Karpas-422 (cell line): ENCODE measurements around the gene OARD1. TPM values are rescaled to one million over a fixed set of nuclear protein-coding genes. Genes with fewer than 3 reads are reported as not detected.
A peak's percentile ranks its signal among the peaks of the same experiment; 100 is the strongest.

ENCODE experiments used
- DNase-seq: peaks from one replicate; pipeline ENCODE4 v3.0.0-alpha.2; 2015
- H2AFZ ChIP-seq: fragments of 200-600 bp; sonication (generic); 2 replicates; pipeline ENCODE4 v1.6.1; 2014; ENCODE audit warnings: antibody characterized with exemption, low read length, mixed read lengths
- H3K27ac ChIP-seq: fragments of 200-600 bp; sonication (generic); 2 replicates; pipeline ENCODE4 v1.5.1; 2014; ENCODE audit warnings: mild to moderate bottlenecking, low read length, moderate library complexity
- H3K27me3 ChIP-seq: fragments of 200-600 bp; sonication (generic); 2 replicates; pipeline ENCODE4 v1.6.1; 2014; ENCODE audit warnings: low read length, mixed read lengths
- H3K36me3 ChIP-seq: fragments of 200-600 bp; sonication (generic); 2 replicates; pipeline ENCODE4 v1.6.1; 2014; ENCODE audit warnings: low read length, mixed read lengths; ENCODE audit not compliant: insufficient read depth
- H3K4me1 ChIP-seq: fragments of 200-600 bp; sonication (generic); 2 replicates; pipeline ENCODE4 v1.6.1; 2014; ENCODE audit warnings: mild to moderate bottlenecking, low read length, mixed read lengths
- H3K4me2 ChIP-seq: fragments of 200-600 bp; sonication (generic); 2 replicates; pipeline ENCODE4 v1.6.1; 2014; ENCODE audit warnings: low read length, low read depth, mild to moderate bottlenecking; ENCODE audit not compliant: poor library complexity, severe bottlenecking
- H3K4me3 ChIP-seq: fragments of 200-600 bp; sonication (generic); 2 replicates; pipeline ENCODE4 v1.5.1; 2014; ENCODE audit warnings: mild to moderate bottlenecking, antibody characterized with exemption, low read length, mixed read lengths
- H3K79me2 ChIP-seq: fragments of 200-600 bp; sonication (generic); 2 replicates; pipeline ENCODE4 v1.6.1; 2014; ENCODE audit warnings: mild to moderate bottlenecking, low read length, mixed read lengths
- H3K9ac ChIP-seq: fragments of 200-600 bp; sonication (generic); 2 replicates; pipeline ENCODE4 v1.6.0; 2014; ENCODE audit warnings: low read length
- H3K9me2 ChIP-seq: fragments of 200-600 bp; sonication (generic), shearing (Covaris generic); replicated peaks from 2 replicates; pipeline ENCODE4 v1.6.0; 2014; ENCODE audit warnings: mild to moderate bottlenecking, low read length, moderate library complexity; ENCODE audit not compliant: insufficient read depth
- H3K9me3 ChIP-seq: fragments of 300-700, 200-600 bp; sonication (generic); 2 replicates; pipeline ENCODE4 v1.6.1; 2014; ENCODE audit warnings: low read length, mixed read lengths
- H4K20me1 ChIP-seq: fragments of 200-600 bp; sonication (generic); 2 replicates; pipeline ENCODE4 v1.6.1; 2014; ENCODE audit warnings: mild to moderate bottlenecking, antibody characterized with exemption, low read length, low read depth; ENCODE audit not compliant: insufficient read depth
- total RNA-seq: library from RNA; depleted of rRNA; stranded (reverse); fragments of >200 nt; shearing (Covaris generic); gene quantifications from 2 replicates; pipeline ENCODE4 v1.2.3, GENCODE V29; 2014; ENCODE audit warnings: low replicate concordance

OARD1 gene
- total RNA-seq, 1 experiment from 2014 or later = 37.5 TPM

DNA sequence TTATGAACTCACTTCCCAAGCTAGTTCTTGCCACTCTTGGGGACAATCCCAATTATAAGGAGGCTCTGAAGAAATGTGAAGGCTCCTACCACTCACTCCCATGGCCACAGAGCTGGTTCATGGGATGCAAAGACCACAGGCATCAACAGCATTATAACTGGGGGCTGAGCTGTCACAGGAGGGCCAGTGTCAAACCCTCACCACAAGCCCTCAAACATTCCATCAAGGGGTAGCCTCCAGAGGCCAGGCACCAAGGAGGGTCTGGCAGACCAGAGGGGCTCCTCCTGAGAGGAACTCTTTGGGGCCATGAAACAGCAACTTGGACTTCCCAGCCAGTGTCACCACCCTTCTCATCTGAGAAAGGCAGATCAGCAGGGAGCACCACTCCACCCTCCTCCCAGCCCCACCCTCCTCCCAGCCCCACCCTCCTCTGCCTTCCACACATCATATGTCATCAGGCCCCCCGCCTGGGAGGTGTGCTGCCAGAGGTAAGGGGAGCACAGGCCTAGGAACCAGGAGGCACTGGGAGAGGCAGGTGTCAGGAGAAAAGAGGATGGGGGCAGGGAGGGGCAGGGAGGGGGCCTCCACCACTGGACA is 31.1 kb downstream of the OARD1 start:
- no peaks in the 10 kb centered on the region for H3K79me2 ChIP-seq
- H3K4me3 ChIP-seq = no peak overlapping the region
- no peaks in the 10 kb centered on the region for H3K9me3 ChIP-seq
- no peak overlapping the region for H3K9ac ChIP-seq
- H4K20me1 ChIP-seq = 0 out of 2 replicates have a peak, but pooled peaks cover 3% of the 10 kb centered on the region
- H3K4me2 ChIP-seq = no peak overlapping the region
- no peak overlapping the region for H2AFZ ChIP-seq
- H3K27me3 ChIP-seq = no peaks in the 10 kb centered on the region
- H3K9me2 ChIP-seq = no peaks in the 10 kb centered on the region
- H3K36me3 ChIP-seq = no peaks in the 10 kb centered on the region
- peaks cover 4% of the 10 kb centered on the region for H3K4me1 ChIP-seq
- DNase-seq = no peak
- H3K27ac ChIP-seq = no peak overlapping the region

GRCh38 chr6:41040101-41040939 is 31.8 kb downstream of the OARD1 start:
- Histone ChIP-seq H3K4me2 (no peak overlapping the region), H3K9me2 (no peaks in the 10 kb centered on the region), H3K36me3 (no peaks in the 10 kb centered on the region), H3K27me3 (no peaks in the 10 kb centered on the region), H3K9ac (no peak overlapping the region), H2AFZ (no peak overlapping the region), H3K4me3 (no peak overlapping the region), H3K79me2 (no peaks in the 10 kb centered on the region), H3K27ac (no peak overlapping the region), H3K9me3 (no peaks in the 10 kb centered on the region), H4K20me1 (0 out of 2 replicates have a peak, but pooled peaks cover 3% of the 10 kb centered on the region), H3K4me1 (peaks cover 4% of the 10 kb centered on the region)
- DNase-seq = no peak

GRCh38 chr6:41039060-41039998 is 32.8 kb downstream of the OARD1 start, which contains the start of gene UNC5CL:
Gene UNC5CL (minus strand): TSS chr6:41039221. CDS start chr6:41035074, 4,147 bp downstream.
- Histone ChIP-seq H3K4me3 (no peak within 1 kb of the TSS), H3K9me3 (no peaks in the 10 kb centered on the region), H3K27ac (no peak within 1 kb of the TSS), H3K36me3 (no peaks in the 10 kb centered on the region), H3K79me2 (no peaks in the 10 kb centered on the region), H3K27me3 (no peaks in the 10 kb centered on the region), H4K20me1 (0 out of 2 replicates have a peak, but pooled peaks cover 3% of the 10 kb centered on the region), H3K9ac (no peak within 1 kb of the TSS), H2AFZ (no peak within 1 kb of the TSS), H3K4me1 (peaks cover 4% of the 10 kb centered on the region), H3K4me2 (no peak within 1 kb of the TSS), H3K9me2 (no peaks in the 10 kb centered on the region)
- DNase-seq = peak; percentile 83

DNA sequence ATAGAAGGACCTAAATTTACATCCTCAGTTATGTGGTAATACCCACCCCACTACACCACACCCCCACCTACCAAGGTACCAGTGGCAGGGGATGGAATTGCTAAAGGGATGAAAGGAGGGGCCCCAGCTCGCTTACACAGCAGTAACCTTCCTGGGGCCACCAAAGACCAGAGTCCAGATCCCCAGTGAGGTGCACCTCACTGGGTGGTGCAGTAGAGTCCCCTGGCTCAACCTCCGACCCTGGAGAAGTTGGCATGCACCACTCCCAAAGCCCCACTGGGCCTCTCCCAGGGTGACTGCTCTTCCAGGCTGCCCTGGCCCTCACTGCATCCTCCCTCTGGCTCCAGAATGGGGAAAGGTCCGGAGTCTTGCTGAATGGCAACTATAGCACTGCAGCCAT is 34.0 kb downstream of the OARD1 start:
- Histone ChIP-seq H3K27me3 (no peaks in the 10 kb centered on the region), H3K4me1 (peaks cover 4% of the 10 kb centered on the region), H3K36me3 (no peaks in the 10 kb centered on the region), H3K9ac (no peak overlapping the region), H3K9me2 (no peaks in the 10 kb centered on the region), H3K27ac (no peak overlapping the region), H3K79me2 (no peaks in the 10 kb centered on the region), H3K4me2 (no peak overlapping the region), H3K4me3 (no peak overlapping the region), H2AFZ (no peak overlapping the region), H3K9me3 (no peaks in the 10 kb centered on the region), H4K20me1 (0 out of 2 replicates have a peak, but pooled peaks cover 3% of the 10 kb centered on the region)
- DNase-seq = no peak

DNA sequence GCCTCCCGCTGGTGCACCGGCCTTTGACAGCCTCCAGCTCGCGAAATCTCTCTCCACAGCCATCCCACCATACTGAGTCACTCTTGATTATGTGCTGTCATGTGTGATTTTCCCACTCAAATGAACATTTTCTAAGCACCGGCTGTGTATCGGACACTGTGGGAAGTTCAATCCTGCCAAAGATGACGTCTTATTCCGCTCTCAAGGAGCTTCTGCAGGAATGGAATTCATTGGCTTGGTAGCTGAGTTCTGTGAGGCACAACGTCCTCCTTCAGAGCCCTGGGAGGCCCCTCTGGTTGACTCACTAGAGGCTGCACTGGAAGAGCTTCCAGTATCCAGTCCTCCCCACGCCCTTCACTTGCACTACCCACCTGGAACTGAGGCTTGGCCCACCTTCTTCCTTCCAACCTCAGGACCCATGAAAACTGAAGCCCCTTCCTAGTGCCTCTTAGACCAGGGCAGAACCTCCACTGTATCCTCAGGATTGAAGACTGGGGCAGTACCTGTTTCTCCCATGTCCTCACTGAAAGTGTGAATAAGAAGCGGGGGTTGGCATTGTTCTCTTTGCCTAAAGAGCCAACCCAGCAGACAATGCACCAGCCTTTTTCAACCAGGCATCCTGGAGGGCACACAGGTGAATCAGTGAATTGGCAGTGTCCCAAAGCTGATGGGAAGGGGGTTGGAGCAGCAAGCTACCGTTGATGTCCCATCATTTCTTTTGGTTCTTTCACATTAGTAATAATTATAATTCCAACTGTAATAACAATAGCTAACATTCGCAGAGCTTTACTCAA is 34.9 kb downstream of the OARD1 start:
- peaks cover 4% of the 10 kb centered on the region for H3K4me1 ChIP-seq
- no peak overlapping the region for H2AFZ ChIP-seq
- no peak overlapping the region for H3K9ac ChIP-seq
- H3K4me3 ChIP-seq = no peak overlapping the region
- no peaks in the 10 kb centered on the region for H3K36me3 ChIP-seq
- H3K9me2 ChIP-seq = no peaks in the 10 kb centered on the region
- H3K4me2 ChIP-seq = no peak overlapping the region
- H3K27me3 ChIP-seq = no peaks in the 10 kb centered on the region
- no peaks in the 10 kb centered on the region for H3K9me3 ChIP-seq
- DNase-seq = no peak
- H4K20me1 ChIP-seq = 0 out of 2 replicates have a peak, but pooled peaks cover 3% of the 10 kb centered on the region
- no peaks in the 10 kb centered on the region for H3K79me2 ChIP-seq
- no peak overlapping the region for H3K27ac ChIP-seq

DNA sequence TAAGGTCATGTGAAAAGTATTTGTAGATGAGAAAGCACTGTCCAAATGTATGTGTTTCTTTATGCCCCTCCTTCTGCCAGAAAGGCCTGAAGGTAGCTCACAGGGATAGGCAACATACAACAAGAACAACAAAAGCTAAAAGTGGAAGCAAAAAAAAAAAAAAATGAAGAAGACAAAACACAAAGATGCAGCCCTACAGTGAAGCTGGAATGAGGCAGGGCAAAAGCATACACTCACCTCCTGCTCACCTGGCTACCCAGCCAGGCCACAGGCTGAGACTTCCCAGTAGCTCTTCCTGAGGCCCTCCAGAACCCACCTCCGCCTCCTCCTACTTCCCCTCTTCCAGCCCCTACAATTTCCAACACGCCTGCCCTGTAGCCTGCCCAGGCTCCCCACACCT is 35.6 kb downstream of the OARD1 start:
- Histone ChIP-seq H3K27ac (no peak overlapping the region), H3K4me2 (no peak overlapping the region), H3K9ac (no peak overlapping the region), H3K79me2 (no peaks in the 10 kb centered on the region), H3K4me1 (no peaks in the 10 kb centered on the region), H2AFZ (no peak overlapping the region), H3K27me3 (no peaks in the 10 kb centered on the region), H3K36me3 (no peaks in the 10 kb centered on the region), H4K20me1 (0 out of 2 replicates have a peak, but pooled peaks cover 3% of the 10 kb centered on the region), H3K9me2 (no peaks in the 10 kb centered on the region), H3K9me3 (no peaks in the 10 kb centered on the region), H3K4me3 (no peak overlapping the region)
- DNase-seq = no peak

DNA sequence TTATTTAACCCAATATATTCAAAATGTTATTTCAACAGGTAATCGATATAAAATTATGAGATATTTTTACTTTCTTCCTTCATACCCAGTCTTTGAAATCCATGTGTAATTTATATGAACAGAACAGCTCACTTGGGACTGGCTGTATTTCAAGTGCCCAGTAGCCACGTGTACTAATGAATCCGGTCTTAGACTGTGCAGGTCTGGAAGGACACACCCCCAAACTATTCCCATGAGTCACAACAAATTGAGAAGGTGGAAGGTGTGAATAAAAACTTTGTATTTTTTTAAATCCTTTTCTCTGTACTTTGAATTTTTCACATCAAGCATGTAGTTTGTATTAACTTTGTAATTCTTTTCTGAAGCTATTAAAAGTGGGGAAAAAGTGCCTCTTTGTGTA is 36.0 kb downstream of the OARD1 start:
- DNase-seq = no peak
- Histone ChIP-seq H3K36me3 (no peaks in the 10 kb centered on the region), H3K9ac (no peak overlapping the region), H3K27me3 (no peaks in the 10 kb centered on the region), H3K4me2 (no peak overlapping the region), H4K20me1 (0 out of 2 replicates have a peak, but pooled peaks cover 3% of the 10 kb centered on the region), H3K27ac (no peak overlapping the region), H3K9me3 (no peaks in the 10 kb centered on the region), H2AFZ (no peak overlapping the region), H3K9me2 (no peaks in the 10 kb centered on the region), H3K4me1 (no peaks in the 10 kb centered on the region), H3K79me2 (no peaks in the 10 kb centered on the region), H3K4me3 (no peak overlapping the region)
